ENCODE measurements around the gene NDST3.
"Not testable (repeated sequence)": the region's sequence is repeated elsewhere in the genome, so short reads cannot be mapped to it uniquely, and the experiment has no call there.

Gene NDST3

DNA sequence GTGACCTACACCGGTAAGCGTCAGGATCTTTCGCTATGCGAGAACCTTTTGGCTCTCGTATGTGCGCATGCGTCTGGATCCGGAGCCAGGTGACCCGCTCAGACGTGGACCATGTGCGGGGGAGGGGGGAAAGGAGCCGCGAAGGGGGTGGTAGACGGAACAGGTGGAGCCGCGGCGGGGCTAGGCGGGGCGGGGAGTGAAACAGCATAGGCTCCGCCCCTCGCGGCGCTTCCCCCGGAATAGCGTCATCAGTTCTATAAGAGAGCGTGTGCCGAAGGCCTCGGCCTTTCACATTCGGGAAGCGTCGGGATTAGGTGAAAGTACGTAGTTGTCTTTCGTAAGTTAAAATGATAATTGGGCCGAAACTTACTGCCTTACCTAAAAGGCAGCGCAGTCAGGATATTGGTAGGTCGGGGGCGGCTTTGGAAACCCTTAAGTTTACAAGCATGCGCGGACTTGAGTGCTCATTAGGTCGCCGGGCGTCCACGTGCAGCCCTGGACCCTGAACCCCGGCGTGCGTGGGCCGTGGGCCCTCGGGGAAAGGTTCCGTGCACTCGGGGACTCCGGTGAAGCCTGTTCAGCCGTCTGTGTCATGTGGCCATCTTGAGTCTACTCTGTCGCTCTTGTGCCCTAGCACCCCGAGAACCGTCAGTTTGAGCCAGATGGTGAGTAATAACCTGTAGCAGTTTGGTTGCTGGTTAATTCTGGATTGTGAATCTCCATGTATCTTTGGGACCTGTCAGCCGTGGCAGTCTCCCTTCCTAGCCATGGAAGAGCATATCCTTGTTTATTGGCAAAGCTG, 244.4 kb downstream of the NDST3 start:
- peak; percentile 89 for DNase-seq

- DNase-seq = no peak
Measured at GRCh38 chr4:118279328-118279727, 245.0 kb downstream of the NDST3 start.

- no peak for DNase-seq
Measured at GRCh38 chr4:118279920-118280432, 245.7 kb downstream of the NDST3 start.

DNA sequence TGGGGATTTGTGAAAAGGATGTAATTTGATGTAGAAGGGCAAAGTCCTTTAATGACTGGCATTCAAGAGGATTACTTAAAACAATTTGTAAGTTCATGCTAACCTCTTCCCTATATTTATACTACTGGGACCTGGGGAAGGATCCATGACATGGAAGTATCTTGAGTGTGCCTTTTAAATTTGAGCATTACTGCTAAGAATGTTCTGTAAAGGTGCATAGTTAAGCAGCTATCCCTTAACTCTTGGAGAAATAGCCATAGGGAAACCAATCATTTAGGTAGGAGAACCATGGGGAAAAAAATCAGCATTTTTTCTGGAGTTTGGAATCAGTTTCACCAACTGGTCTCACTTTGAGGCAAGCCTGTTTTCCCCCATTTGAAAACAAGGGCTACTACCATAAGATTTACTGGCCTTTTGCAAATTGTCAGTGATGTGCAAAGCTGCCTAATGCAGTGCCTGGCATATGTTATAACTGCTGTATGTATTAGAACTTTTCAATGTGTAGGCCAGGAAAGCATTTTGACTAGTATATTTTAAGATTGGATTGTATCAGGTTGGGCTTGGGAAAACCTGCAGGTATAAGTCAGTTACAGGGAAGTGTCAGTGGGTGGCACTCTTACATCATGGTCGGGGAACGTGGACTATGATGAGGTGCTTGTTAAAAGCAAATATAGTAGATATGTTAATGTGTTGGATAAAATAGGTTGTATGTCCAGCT, 246.4 kb downstream of the NDST3 start:
- DNase-seq = peak; percentile 4

DNA sequence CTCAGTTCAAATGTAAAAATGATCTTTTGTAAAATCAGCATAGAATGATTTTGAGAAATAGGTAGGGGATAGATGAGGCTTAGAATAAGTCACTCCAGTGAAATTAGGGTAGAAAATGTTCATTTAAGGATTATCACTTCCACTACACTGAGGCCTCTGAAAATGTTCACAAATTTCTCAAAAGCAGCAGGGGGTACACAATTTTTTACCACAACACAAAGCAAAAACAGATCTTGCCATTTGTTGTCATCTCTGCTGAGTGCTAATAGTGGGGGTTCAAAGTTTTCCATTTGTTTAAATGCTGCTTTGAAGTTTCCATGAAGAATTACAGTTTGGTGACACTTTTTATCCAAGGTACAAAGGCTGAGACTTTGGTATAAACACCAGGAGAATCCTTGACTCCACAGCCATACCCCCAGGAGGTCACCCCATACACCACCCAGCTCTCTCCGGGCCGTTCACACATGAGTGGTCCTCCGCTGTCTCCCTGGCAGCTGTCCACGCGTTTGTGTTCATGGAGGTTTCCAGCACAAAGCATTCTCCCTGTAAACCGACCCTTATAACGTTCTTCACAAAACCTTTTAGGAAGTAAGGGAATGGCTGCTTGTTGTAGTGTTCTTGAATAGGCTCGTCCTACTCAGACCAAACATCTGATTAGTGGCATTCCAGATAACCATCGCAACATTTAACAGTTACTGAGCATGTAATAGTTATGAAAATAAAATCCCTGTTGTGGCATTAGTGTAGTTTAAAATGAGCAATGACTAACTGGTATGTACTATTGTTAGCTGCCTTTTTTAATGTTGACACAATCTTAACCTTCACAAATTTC, 247.5 kb downstream of the NDST3 start:
- DNase-seq = no peak

GRCh38 chr4:118282692-118283091, 248.4 kb downstream of the NDST3 start:
- DNase-seq = peak; percentile 6

- DNase-seq = no peak
Measured at GRCh38 chr4:118284169-118284568, 249.9 kb downstream of the NDST3 start.

GRCh38 chr4:118285931-118286330, 251.6 kb downstream of the NDST3 start:
- DNase-seq = no peak

- DNase-seq = no peak
Measured at GRCh38 chr4:118286685-118287084, 252.4 kb downstream of the NDST3 start.

DNA sequence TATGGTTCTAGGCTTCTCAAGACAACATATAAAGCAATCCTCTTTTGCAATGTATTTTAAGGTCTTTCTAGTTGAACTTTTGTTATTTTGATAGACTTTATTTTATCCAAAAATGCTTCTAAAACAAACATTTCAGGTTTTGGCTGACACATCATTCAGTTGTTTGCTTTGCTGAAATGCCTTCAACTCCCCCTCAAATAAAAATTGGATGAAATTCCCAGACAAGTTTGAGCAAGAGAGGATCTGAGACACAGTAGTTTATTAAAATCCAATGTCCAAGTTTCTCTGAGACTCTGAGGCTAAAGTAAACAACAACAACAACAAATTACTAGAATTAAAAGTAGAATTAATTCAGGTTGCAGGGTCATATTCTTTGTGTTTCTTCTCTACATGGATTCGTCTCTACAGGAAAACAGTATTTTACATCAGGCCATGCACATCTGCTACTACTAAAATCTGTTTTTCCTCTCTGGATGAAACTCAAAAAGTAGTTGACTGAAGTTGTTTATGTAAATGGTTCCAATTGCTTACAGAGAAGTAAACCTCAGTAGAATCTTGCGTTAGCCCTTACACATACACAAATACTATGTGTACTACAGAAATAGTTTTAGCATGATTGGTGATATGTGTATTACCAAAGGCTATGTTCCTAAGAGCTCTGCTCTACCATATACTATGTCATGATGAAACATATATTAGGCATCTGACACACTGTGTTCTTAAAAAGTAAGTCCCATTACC, 253.6 kb downstream of the NDST3 start:
- DNase-seq = no peak

DNA sequence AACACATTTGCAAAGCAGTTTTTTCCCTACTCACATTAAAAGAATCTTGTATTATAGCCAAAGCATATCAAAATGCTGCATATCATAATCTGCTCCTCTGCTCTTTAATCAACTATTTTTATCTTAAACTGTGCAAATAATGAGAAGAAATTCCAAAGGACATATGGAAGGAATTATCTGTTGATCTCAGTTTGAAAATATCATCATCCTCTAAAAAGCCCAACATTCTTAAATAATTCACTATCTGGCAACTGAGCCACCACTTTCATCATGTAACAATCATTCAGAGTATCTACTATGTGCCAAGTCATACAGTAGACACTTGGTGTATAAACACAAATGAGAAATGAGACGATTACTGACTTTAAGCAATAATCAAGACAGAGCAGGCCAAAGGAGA, 255.5 kb downstream of the NDST3 start:
- DNase-seq = no peak

DNA sequence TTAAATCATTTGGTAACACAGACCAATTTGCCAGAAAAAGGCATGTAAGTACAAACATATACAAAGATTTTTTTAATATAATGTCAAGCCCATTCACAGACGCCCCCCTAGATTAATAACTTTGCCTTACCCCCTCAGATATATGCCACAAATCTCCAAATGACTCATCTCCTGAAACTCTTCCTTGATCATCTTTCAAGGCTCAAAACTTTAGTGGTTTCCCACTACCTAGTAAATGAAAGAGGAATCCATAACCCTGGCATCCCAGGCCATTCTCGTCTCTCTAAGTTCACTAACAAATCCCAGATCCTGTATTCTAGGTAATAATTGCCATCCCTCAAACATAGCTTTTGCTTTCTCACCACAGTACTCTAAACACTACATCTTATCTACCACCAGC, 256.7 kb downstream of the NDST3 start:
- DNase-seq = no peak

DNA sequence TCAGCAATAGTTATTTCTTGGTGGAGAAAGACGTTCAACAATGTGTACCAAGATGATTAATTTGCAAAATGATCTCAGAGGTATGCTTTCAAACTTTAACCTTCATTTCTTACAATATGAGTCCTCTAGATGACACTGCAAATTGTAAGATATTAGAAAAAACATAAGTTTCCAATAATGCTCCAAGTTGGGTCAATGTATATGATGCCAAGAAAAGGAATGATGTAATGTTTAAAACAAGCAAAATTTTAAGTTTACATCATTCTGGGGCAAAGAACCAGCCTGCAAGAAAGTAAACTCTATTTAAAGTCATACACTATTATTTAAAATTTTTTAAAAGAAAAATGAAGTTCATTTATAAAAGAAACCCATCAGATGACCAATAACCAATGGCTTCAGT, 262.4 kb downstream of the NDST3 start:
- no peak for DNase-seq

- not testable (repeated sequence) for DNase-seq
Measured at GRCh38 chr4:118299619-118300018, 265.3 kb downstream of the NDST3 start.

GRCh38 chr4:118307643-118308042, 273.4 kb downstream of the NDST3 start:
- no peak for DNase-seq
